ENCODE results near the gene GTPBP6.

Gene GTPBP6

GRCh38 chrX:318739-319578 is at the start of gene GTPBP6:
Gene GTPBP6 (minus strand): TSS chrX:318796. CDS start chrX:318787, 9 bp downstream.
- DNase-seq = no peak

DNA sequence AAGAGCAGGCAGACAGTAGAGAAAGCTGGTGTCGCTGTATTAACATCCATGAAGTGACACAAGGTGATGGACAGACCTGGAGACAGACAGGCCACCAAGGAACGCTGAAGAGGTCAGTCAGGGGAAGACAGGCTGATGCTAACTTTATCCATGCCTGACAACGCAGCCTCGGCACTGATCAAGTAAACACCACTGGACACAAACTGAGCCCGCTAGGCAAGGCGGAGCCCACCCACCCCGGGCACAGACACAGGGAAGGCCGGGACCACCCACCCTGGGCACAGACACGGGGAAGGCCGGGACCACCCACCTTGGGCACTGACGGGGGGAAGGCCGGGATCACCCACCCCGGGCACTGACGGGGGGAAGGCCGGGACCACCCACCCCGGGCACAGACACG is 49.3 kb upstream of the GTPBP6 start:
- DNase-seq = no peak

- no peak for DNase-seq
These were observed 48.8 kb upstream of the GTPBP6 start for GRCh38 chrX:367349-367748.

DNA sequence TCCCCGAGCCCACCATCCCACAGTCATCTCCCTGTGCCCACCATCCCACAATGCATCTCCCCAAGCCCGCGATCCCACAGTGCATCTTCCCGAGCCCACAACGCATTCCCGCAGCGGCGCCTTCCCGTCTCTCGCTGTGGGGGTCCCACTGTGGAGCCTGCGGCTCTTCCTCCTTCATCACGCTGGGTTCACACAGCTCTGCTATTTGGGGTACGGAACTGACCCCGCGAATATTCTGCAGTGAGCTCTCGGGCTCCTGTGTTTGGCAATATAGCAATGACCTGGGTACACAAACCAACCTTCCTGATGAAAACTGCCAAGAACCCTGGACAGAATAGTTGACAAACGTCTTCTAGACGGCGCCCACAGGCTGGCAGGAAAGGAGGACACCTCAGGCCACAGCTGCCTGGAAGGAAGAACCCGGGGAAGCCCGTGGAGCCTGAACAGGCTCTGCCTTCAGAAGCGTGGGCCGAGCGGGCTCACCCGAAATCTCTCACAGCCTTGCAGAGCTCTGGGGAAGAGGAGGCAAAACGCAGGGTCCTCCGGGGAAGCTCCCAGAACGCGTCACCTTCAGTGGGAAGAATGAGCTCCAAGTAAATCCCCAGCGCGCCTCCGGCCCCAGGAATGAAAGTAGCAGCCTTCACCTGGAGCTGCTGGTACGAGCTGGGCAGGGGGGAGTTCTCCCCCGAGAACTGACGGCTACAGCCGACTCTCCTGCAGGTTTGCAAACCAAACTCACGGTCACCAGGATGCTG is 45.2 kb upstream of the GTPBP6 start:
- DNase-seq = no peak

DNA sequence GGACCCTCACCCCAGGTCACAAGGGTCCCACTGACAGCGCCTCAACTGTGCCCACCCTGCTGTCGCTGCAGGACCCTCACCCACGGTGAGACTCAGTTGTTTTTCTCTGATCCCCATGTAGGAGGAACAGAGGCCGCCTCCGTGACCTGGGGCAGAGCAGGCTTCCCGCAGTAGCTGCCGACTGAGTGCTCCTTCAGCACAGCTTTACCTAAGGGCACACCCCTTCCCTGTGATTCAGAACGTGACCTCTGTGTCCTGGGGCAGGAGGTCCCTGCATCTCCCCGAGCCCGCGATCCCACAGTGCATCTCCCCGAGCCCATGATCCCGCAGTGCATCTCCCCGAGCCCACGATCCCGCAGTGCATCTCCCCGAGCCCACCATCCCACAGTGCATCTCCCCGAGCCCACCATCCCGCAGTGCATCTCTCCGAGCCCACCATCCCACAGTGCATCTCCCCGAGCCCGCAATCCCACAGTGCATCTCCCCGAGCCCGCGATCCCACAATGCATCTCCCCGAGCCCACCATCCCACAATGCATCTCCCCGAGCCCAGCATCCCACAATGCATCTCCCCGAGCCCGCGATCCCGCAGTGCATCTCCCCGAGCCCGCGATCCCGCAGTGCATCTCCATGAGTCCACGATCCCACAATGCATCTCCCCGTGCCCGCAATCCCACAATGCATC is 44.5 kb upstream of the GTPBP6 start:
- no peak for DNase-seq

DNA sequence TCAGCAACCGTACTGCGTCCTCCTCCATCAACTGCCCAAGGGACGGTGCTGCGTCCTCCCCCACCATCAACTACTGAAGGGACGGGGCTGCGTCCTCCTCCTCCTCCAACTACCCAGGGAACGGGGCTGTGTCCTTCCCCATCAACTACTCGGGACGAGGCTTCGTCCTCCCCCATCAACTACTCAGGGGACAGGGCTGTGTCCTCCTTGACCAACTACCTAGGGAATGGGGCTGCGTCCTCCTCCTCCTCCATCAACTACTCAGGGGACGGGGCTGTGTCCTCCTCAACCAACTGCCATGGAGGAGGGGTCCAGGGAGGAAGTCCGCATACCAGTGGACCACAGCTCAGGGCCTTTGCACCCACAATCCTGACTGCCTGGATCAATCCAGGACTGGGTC is 43.8 kb upstream of the GTPBP6 start:
- no peak for DNase-seq

- no peak for DNase-seq
These were observed 42.9 kb upstream of the GTPBP6 start for GRCh38 chrX:361231-362145.

DNA sequence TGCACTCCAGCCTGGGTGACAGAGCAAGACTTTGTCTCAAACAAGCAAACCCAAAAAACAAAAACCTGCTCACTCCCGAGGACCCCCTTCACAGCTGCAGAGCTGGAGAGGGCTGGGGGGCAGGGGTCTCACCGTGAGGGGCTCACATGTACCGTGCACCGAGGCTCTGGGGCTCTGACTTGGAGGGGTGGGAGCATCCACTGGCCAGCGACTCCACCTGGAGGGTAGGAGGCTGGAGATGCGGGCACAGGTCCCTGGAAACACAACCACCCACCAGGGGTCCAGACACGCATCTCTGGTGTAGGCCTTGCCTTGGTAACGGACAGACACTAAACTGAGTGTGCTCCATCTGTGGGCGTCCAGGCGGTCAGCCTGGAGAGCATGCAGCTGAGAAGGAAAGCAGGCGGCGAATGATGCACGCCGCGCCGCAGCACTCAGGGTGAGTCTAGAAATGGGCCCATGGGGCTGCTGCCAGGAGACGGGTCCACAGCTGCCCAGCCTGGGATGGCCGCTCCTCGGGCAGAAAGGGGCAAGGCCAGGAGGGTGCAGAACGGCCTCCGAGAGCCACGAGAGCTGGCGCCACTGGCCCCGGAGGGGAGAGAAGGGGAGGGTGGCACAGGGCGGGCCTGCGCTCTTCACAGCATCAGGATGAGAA is 42.0 kb upstream of the GTPBP6 start:
- no peak for DNase-seq

- no peak for DNase-seq
These were observed 40.1 kb upstream of the GTPBP6 start for GRCh38 chrX:358651-359143.

DNA sequence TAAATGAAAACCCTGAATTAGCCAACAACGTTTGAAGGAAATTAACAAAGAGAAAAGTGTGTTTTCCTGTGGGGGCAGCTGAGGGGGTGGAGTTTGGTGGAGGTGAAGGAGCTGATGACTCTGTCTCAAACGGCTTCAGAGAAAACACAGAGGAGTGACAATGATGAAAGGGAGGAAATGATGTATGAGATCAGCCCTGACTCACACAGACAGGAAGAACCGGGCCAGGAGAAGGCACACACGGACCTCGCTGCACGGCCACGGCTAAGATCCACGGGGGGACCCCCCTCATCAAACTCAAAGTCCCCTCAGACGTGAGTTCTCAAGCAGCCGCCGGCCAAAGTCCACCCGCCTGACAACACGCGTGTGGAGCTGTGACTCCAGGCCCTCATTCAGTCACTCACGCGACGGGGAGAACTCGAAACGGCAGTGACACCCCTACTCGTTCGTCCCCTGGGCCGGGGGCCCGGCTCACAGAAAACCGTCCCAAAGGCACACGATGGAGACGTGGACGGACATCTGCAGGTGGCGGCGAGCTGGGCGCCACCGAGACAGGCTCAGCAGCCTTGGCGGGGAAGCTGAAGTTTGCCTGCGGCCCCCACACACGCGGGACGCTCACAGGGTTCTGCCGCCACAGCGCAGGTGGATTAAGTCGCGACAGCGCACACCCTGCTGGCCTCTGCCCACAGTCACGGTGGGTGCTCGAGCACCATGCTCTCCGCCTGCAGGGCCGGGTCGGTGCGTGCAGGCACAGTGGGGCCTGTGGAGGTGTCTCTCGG is 39.3 kb upstream of the GTPBP6 start:
- DNase-seq = no peak

DNA sequence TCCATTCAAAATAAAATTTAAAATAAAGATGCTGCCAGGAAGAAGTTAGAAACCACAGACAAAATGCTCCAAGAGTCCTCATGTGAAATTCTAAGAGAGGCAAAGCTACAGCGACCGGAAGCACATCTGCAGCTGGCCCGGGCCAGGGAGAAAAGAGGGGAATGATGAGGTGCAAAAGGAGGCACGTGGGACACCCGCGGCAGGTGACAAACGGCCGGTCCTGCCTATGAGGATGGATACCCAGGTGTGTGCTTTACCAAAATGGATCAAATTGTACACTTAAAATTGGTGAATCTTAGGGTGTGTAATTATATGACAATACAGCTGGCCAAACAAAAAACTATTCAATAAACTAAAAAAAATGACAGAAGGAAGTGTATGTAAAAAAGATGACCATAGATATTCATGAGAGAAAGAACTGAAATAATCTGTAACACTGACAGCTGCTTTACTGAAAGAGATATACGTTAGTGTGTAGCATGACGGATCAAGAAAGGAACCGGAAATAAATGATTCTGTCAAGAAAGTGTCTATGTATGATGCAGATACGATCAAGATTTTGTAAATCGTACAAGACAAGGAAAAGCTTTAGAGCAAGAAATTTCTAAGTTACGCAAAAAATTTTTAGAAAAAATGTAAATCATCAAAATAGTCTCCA is 38.6 kb upstream of the GTPBP6 start:
- no peak for DNase-seq

DNA sequence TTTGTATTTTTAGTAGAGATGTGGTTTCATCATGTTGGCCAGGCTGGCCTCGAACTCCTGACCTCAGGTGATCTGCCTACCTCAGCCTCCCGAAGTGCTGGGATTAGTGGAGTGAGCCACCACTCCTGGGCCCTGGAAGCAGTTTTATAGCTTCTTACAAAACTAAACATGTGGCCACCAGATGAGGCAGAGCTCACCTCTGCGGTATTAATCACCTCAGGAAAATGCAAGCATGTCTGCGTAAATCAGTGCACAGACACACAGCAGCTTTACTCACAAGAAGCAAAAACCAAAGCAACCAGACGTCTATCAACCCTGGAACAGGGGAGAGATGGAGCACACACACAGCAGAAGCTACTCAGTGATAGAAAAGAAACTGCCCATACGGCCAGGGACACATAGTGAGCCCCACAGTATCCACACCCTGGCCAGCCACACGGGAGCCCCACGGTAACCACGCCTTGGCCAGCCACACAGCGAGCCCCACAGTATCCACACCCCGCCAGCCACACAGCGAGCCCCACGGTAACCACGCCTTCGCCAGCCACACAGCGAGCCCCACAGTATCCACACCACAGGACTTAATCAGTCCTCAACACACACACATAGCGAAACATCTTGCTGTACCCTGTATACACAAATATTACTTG is 37.9 kb upstream of the GTPBP6 start:
- DNase-seq = no peak

GRCh38 chrX:355329-356050 is 36.9 kb upstream of the GTPBP6 start:
- no peak for DNase-seq

DNA sequence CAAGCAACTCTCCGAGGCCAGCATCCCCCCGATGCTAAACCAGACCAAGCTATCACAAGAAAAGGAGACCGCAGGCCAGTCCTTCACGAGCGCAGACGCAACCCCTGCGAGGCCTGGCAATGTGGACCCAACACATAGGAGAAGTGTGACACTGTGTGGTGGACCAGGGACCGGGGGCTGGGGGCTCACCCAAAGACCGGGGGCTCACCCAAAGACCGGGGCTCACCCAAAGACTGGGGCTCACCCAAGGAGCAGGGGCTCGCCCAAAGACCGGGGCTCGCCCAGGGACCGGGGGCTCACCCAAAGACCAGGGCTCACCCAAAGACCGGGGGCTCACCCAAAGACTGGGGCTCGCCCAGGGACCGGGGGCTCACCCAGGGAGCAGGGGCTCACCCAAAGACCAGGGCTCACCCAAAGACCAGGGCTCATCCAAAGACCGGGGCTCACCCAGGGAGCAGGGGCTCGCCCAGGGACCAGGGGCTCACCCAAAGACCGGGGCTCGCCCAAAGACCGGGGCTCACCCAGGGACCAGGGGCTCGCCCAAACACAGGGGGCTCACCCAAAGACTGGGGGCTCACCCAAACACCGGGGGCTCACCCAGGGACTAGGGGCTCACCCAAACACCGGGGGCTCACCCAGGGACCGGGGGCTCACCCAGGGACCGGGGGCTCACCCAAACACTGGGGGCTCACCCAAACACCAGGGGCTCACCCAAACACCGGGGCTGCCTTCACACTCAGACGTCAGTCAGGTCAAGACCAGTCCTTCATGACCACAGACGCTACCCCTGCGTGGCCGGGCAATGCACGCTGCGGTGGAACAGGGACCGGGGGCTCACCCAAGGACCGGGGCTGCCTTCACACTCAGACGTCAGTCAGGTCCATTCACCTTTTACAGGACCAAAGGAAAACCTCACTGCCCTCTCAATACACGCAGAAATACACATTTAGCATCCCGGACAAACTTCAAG is 35.3 kb upstream of the GTPBP6 start:
- DNase-seq = no peak

DNA sequence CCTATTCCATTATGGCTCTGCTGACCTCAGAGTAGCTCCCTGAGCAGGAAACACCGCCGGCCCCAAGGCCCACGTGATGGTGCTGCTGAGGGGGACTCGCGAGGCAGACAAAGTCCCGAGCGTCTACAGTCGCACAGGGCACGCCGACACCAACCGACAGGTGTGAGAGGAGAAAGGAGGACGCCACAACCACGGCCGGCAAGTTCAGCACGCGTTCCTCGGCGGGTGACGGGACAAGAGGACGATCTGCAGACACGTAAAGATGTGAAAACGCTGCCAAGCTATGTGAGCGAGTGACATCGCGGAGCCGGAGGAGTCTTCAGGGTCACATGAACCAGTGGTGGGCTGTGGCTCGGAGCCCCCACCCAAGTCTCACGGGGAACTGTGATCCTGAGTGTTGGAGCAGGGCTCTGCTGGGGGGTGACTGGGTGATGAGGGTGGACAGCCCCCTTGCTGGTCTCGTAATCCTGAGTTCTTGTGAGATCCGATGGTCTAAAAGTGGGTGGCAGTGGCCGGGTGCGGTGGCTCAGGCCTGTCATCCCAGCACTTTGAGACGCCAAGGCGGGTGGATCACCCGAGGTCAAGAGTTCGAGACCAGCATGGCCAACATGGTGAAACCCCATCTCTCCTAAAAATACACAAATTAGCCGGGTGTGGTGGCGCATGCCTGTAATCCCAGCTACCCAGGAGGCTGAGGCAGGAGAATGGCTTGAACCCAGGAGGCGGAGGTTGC is 34.2 kb upstream of the GTPBP6 start:
- no peak for DNase-seq

GRCh38 chrX:352181-352580 is 33.6 kb upstream of the GTPBP6 start:
- DNase-seq = no peak

DNA sequence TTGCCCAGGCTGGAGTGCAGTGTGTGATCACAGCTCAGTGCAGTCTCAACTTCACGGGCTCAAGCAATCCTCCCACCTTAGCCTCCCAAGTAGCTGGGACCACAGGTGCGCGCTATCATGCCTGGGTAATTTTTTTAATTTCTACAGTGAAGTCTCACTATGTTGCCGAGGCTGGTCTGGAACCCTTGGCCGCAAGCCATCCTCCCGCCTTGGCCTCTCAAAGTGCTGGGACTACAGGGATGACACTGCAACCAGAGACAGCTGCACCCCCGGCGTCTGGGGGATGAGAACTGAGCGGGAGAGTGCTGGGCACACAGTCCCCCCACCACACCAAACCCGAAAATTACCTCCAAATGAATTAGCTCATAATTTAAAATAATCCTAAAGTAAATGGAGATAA is 33.1 kb upstream of the GTPBP6 start:
- no peak for DNase-seq

All from NCI-H526 treated with DMSO at 0.1 percent for 48 hours (cell line).